ENCODE measurements around the gene DENND4B. TPM values are rescaled to one million over a fixed set of nuclear protein-coding genes. Genes with fewer than 3 reads are reported as not detected.

The DENND4B gene
- total RNA-seq, 1 donor from 2014 or later: 70.7 TPM

GRCh38 chr1:153922076-153922971 lies 24.2 kb downstream of the DENND4B start:
- Mint-ChIP-seq H3K9me3 (no peaks in the 10 kb centered on the region), H3K36me3 (no peaks in the 10 kb centered on the region), H3K4me1 (ENCODE audit: unreplicated experiment) (peaks cover 37% of the 10 kb centered on the region), H3K27ac (peak overlapping the region; percentile 95), H3K27me3 (peaks cover 3% of the 10 kb centered on the region), H3K4me3 (peak overlapping the region; percentile 96)
- DNase-seq (ENCODE audit: extremely low spot score, unreplicated experiment): no peak
- peak; percentile 52 for TF ChIP-seq CTCF (conservative IDR thresholded peaks at IDR 0.05)

- peak overlapping the region; percentile 95 for H3K27ac Mint-ChIP-seq
- DNase-seq (ENCODE audit: extremely low spot score, unreplicated experiment): no peak
- H3K4me1 Mint-ChIP-seq (ENCODE audit: unreplicated experiment): peaks cover 37% of the 10 kb centered on the region
Measured at GRCh38 chr1:153921803-153922075, 24.8 kb downstream of the DENND4B start.

DNA sequence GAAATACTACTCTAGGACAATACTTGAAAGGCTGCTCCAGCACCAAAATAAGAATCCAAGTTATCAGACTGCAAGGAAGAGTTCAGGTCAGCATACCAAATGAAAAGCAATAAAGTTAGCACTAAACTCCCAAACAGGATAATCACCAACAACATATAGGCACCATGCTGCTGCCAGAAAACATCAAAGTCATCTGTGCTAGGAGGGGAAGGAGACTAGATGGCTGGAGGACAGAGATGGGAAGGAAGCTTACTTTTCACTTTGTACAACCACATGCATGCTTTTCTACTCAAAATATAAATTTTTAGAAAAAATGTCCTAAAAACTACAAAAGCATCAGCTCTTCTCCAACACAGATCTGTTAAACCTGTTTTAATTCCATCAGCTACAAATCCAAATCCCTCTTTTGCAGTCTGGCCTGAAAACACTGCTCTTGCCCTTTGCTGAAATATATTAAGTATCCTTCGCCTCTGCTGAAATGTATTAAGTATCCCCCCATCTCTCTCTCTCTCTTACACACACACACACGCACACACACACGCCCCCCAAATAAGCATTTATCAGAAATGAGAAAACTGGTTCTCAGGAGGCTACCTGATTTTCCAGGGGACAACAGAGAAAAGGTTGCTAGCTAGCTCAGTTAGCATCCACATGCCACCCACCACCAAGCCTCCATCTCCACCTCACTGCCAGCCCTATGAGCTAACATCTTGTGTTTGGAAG lies 25.3 kb downstream of the DENND4B start:
- no peaks in the 10 kb centered on the region for H3K9me3 Mint-ChIP-seq
- TF ChIP-seq CTCF (conservative IDR thresholded peaks at IDR 0.05): no peak
- peaks cover 3% of the 10 kb centered on the region for H3K27me3 Mint-ChIP-seq
- peaks cover 39% of the 10 kb centered on the region for H3K4me1 Mint-ChIP-seq (ENCODE audit: unreplicated experiment)
- peak overlapping the region; percentile 95 for H3K27ac Mint-ChIP-seq
- H3K4me3 Mint-ChIP-seq: peak overlapping the region; percentile 96
- peaks cover 2% of the 10 kb centered on the region for H3K36me3 Mint-ChIP-seq
- DNase-seq (ENCODE audit: extremely low spot score, unreplicated experiment): no peak

More at GRCh38 chr1:153921803-153922075, 24.8 kb downstream of the DENND4B start:
- TF ChIP-seq CTCF (conservative IDR thresholded peaks at IDR 0.05): no peak
- Mint-ChIP-seq H3K36me3 (no peaks in the 10 kb centered on the region), H3K4me3 (peak overlapping the region; percentile 96), H3K27me3 (peaks cover 3% of the 10 kb centered on the region), H3K9me3 (no peaks in the 10 kb centered on the region)

DNA sequence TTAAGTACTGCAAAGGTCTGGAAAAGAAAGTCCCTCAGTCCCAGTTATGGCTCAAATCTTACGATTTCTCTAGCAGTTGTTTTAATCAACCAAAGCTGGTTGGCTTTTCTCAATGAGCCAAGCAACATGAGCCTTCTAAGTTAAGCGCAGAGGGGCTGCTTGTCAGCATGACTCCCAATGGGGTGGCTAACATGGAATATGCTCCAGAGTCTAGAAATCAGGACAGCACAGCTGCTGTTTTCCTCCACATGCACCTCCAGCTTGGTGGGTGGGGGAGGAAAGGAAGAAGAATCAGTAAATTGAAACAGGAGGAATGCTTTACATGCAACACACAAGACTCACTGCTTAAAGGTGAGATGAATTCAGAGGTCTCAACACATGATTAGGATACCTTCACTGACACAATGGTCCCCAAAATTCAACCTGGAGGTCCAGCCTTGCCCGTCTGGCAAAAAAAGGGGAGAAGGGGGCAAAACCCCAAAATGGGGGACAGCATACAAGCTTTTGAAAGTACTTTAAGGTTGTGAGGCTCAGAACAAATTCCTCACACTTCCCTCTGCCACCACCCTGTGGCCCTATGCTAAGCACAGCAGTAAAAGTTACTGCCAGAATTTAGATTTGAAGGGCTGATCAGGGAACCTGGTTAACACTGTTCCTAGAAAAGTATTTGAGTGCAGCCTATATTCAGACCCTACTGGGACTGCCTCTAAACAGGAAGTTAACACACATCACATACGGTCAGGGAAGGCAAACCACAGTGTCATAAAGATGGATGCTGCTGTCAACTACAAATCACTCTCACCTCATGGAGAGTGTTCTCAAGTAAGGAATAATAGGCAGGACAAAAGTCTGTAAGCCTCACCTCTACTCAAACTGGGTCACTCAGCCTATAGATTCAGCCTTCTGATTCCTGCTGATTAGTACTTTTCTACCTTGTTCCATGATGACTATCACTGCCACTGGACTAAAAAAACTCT lies 26.4 kb downstream of the DENND4B start:
- Mint-ChIP-seq H3K27me3 (peaks cover 3% of the 10 kb centered on the region), H3K36me3 (peaks cover 4% of the 10 kb centered on the region), H3K9me3 (no peaks in the 10 kb centered on the region), H3K27ac (peak overlapping the region; percentile 55), H3K4me1 (ENCODE audit: unreplicated experiment) (peaks cover 41% of the 10 kb centered on the region), H3K4me3 (peak overlapping the region; percentile 96)
- DNase-seq (ENCODE audit: extremely low spot score, unreplicated experiment): no peak
- peak; percentile 29 for TF ChIP-seq CTCF (conservative IDR thresholded peaks at IDR 0.05)

DNA sequence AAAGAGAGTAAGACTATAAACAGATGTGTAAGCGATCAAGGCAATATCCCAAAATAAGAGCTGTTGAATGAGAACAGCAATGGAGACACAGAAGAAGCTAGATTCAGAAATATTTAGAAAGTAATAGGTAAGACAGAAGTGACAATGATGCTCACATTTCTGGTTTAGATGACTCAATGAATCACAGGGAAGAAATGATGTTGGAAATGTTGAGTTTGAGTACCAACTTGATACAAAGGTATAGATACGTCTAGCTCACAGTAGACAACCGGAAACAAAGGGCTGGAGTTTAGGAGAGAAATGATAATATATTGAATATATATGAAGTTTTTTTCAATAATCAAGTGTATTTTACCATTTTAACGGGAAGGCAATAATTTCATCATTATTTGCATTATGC lies 30.2 kb downstream of the DENND4B start:
- no peak for DNase-seq (ENCODE audit: extremely low spot score, unreplicated experiment)

More for the DNA sequence above, 30.2 kb downstream of the DENND4B start:
- no peaks in the 10 kb centered on the region for H3K9me3 Mint-ChIP-seq
- no peaks in the 10 kb centered on the region for H3K27me3 Mint-ChIP-seq
- H3K27ac Mint-ChIP-seq: no peak overlapping the region
- no peak for TF ChIP-seq CTCF (conservative IDR thresholded peaks at IDR 0.05)
- H3K36me3 Mint-ChIP-seq: peaks cover 4% of the 10 kb centered on the region
- H3K4me1 Mint-ChIP-seq (ENCODE audit: unreplicated experiment): peaks cover 38% of the 10 kb centered on the region
- no peak overlapping the region for H3K4me3 Mint-ChIP-seq
